ENCODE data around the gene SENP1.

The SENP1 gene

DNA sequence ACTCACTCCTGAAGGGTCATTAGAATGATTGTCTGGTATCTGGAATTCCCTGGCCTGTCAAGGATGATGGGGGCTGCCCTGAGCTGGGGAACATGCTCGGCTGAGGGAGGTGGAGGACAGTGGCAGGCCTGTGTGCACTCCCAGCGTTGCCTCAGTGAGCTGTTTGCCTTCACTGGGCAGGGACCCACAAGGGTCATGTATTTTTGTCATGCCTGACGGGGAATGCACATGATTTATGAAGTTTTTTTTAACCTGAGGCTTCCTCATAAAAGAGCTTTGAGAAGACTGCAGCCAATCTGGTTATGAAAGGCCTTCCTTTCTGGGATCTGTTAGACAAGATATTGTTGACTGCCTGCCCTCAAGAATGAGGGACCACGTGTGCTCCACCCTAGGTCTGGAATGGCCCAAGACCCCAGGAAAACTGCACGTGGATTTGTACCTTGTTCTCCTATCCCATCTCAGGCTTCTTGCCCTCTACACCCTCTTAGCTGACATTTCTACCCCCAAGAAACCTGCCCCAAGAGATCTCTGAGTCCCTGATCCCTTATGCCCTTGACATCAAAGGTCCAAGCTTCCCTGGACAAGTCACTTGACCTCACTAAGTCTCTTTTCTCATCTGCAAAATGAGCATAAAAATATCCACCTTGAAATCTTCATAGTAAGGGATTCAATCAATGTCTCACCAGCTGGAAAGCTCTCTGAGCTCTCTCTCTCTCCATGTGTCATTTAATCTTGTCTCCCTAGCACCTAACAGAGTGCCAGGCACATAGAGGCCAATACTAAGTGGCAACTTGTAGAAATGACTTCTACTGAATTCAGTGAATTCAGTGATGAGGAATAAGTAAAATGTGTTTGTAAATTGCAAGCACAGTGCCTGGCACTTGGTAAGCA lies 77.1 kb downstream of the SENP1 start:
- no peaks in the 10 kb centered on the region for H3K27me3 ChIP-seq
- peaks cover 31 to 42% (median 38%) of the 10 kb centered on the region in 10 experiments for H3K4me1 ChIP-seq

GRCh38 chr12:48027183-48028002 lies 78.5 kb downstream of the SENP1 start:
- TF ChIP-seq Cebpa-rat (IDR thresholded peaks at IDR 0.05): no peak
- H3K9ac ChIP-seq: peak overlapping the region in 5 of 11 experiments; percentile 7 to 34 (median 13); a peak in 6 of 22 replicates
- H3K4me3 ChIP-seq: no peak overlapping the region
- no peaks in the 10 kb centered on the region for H3K36me3 ChIP-seq
- H3K27ac ChIP-seq: peak overlapping the region in 2 of 11 experiments; percentile 9 to 26; a peak in 2 of 22 replicates
- H3K4me2 ChIP-seq: peak overlapping the region; percentile 7 to 86 (median 65); a peak in 21 of 22 replicates
- peaks cover 31 to 42% (median 38%) of the 10 kb centered on the region in 10 experiments for H3K4me1 ChIP-seq
- no peaks in the 10 kb centered on the region; a peak in 1 of 22 replicates for H4K20me1 ChIP-seq
- no peaks in the 10 kb centered on the region for H3K27me3 ChIP-seq
- H3K9me3 ChIP-seq (replicated peaks in 1 of 11): no peaks in the 10 kb centered on the region

More for the DNA sequence above, 77.1 kb downstream of the SENP1 start:
- Histone ChIP-seq H3K36me3 (no peaks in the 10 kb centered on the region), H3K4me3 (no peak overlapping the region), H4K20me1 (no peaks in the 10 kb centered on the region; a peak in 1 of 22 replicates), H3K9me3 (replicated peaks in 1 of 11) (no peaks in the 10 kb centered on the region), H3K9ac (no peak overlapping the region), H3K4me2 (peak overlapping the region; percentile 14 to 86 (median 62); a peak in 20 of 22 replicates), H3K27ac (no peak overlapping the region)
- TF ChIP-seq Cebpa-rat (IDR thresholded peaks at IDR 0.05): no peak

GRCh38 chr12:48026060-48026827 lies 79.6 kb downstream of the SENP1 start:
- Histone ChIP-seq H3K36me3 (no peaks in the 10 kb centered on the region), H3K27me3 (no peaks in the 10 kb centered on the region), H3K27ac (no peak overlapping the region), H3K4me2 (peak overlapping the region in 7 of 11 experiments; percentile 61 to 86 (median 75); a peak in 14 of 22 replicates), H4K20me1 (no peaks in the 10 kb centered on the region; a peak in 1 of 22 replicates), H3K9ac (no peak overlapping the region), H3K4me1 (peaks cover 31 to 42% (median 38%) of the 10 kb centered on the region in 10 experiments), H3K9me3 (replicated peaks in 1 of 11) (no peaks in the 10 kb centered on the region), H3K4me3 (no peak overlapping the region)
- no peak for TF ChIP-seq Cebpa-rat (IDR thresholded peaks at IDR 0.05)

GRCh38 chr12:48025281-48025680 lies 80.6 kb downstream of the SENP1 start:
- no peaks in the 10 kb centered on the region; a peak in 1 of 22 replicates for H4K20me1 ChIP-seq
- no peaks in the 10 kb centered on the region for H3K9me3 ChIP-seq (replicated peaks in 1 of 11)
- H3K9ac ChIP-seq: no peak overlapping the region
- no peak overlapping the region for H3K27ac ChIP-seq
- no peak for TF ChIP-seq Cebpa-rat (IDR thresholded peaks at IDR 0.05)
- no peak overlapping the region for H3K4me3 ChIP-seq
- no peaks in the 10 kb centered on the region for H3K36me3 ChIP-seq
- H3K27me3 ChIP-seq: no peaks in the 10 kb centered on the region
- no peak overlapping the region for H3K4me2 ChIP-seq
- H3K4me1 ChIP-seq: peaks cover 29 to 41% (median 37%) of the 10 kb centered on the region in 10 experiments

DNA sequence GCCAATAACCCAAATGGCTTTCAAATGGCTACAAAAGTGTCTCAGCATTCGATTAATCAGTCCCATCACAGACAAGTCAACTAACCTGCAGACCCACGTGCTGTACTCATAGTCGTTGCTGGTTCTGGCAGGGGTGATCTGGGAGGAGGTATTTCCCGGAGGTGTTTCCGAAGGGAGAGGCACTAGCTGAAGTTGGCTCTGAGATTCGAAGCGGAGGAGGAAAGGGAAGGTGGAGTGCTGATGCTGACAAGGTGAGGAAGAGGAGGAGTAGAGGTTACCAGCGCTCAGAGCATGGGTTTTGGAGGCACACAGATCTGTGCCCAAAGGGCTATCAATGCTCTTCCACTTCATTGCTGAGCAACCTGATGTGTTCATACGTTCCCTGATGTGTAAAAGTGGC lies 81.1 kb downstream of the SENP1 start:
- Histone ChIP-seq H3K27ac (no peak overlapping the region), H3K27me3 (no peaks in the 10 kb centered on the region), H3K9ac (no peak overlapping the region), H3K4me3 (no peak overlapping the region), H3K36me3 (no peaks in the 10 kb centered on the region), H3K4me1 (peaks cover 23 to 37% (median 33%) of the 10 kb centered on the region in 10 experiments), H3K9me3 (replicated peaks in 1 of 11) (no peaks in the 10 kb centered on the region), H4K20me1 (no peaks in the 10 kb centered on the region; a peak in 1 of 22 replicates), H3K4me2 (no peak overlapping the region)
- no peak for TF ChIP-seq Cebpa-rat (IDR thresholded peaks at IDR 0.05)

DNA sequence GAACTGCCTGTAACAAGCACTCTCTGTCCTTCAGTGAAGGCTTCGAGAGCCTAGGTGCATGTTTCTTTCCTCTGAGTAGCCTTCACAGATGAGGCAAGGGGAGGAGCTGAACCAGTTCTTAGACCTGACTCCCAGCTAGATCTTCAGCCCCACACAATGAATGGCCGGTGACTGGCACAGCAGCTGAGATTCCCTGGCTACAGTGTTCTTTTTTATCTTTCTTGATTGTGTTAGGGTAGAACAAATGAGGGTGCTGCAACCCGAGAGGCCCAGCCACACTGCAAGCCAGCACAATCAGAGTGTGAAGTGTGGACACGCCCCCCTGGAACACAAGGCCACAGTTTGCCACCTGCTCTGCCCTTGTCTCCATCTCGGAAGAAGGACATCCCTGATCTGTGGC lies 82.5 kb downstream of the SENP1 start:
- Histone ChIP-seq H3K9ac (no peak overlapping the region), H3K4me2 (no peak overlapping the region), H3K4me3 (no peak overlapping the region), H3K36me3 (no peaks in the 10 kb centered on the region), H3K9me3 (replicated peaks in 1 of 11) (no peaks in the 10 kb centered on the region), H3K27me3 (no peaks in the 10 kb centered on the region), H3K27ac (no peak overlapping the region), H3K4me1 (peaks cover 10 to 24% (median 20%) of the 10 kb centered on the region in 10 experiments; a peak in 18 of 20 replicates), H4K20me1 (no peaks in the 10 kb centered on the region)
- no peak for TF ChIP-seq Cebpa-rat (IDR thresholded peaks at IDR 0.05)

DNA sequence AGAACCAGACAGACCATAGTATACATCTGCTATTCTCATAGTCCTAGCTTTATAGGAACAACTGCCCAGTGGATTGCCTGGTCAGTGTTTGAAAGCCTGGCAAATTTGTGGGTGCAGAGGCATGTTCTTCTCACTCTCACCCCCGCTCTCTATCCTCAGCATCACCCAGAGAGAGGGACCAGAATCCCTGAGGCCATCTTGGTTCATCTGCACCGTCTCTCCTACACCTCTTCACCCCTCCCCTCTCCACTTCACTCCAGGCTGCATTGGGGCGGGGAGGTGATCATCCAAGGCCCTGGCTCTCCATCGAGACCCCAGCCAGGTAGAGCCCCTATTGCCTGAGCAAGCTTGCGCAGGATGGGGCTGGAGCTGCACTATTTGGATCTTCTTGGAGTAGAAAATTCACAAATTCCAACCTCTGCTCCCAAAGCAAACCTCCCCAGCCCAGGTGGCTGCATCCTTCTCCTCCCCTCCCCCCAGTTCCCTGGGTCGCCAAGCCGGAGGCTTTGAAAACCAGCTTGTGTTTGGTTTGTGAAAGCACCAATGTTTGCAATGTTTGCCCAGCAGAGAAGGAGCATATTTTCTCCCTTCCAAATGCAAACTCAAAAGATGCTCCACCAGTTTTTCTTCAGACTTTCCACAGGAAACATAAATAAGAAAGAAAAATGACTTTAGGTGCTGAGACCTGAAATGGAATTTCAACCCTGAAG lies 83.0 kb downstream of the SENP1 start:
- Histone ChIP-seq H3K27ac (no peak overlapping the region), H3K9ac (no peak overlapping the region), H3K27me3 (no peaks in the 10 kb centered on the region), H3K4me1 (peaks cover 9 to 18% (median 14%) of the 10 kb centered on the region in 10 experiments; a peak in 18 of 20 replicates), H4K20me1 (no peaks in the 10 kb centered on the region), H3K9me3 (replicated peaks in 1 of 11) (no peaks in the 10 kb centered on the region), H3K36me3 (no peaks in the 10 kb centered on the region), H3K4me2 (no peak overlapping the region), H3K4me3 (no peak overlapping the region)
- TF ChIP-seq Cebpa-rat (IDR thresholded peaks at IDR 0.05): no peak

GRCh38 chr12:48022180-48022521 lies 83.7 kb downstream of the SENP1 start:
- no peak overlapping the region for H3K4me3 ChIP-seq
- no peak overlapping the region for H3K9ac ChIP-seq
- no peak overlapping the region for H3K4me2 ChIP-seq
- H3K9me3 ChIP-seq (replicated peaks in 1 of 11): no peaks in the 10 kb centered on the region
- H3K4me1 ChIP-seq: peaks cover 3 to 12% (median 7%) of the 10 kb centered on the region in 10 experiments; a peak in 18 of 20 replicates
- no peak for TF ChIP-seq Cebpa-rat (IDR thresholded peaks at IDR 0.05)
- no peaks in the 10 kb centered on the region for H3K36me3 ChIP-seq
- H3K27ac ChIP-seq: no peak overlapping the region
- H4K20me1 ChIP-seq: no peaks in the 10 kb centered on the region
- no peaks in the 10 kb centered on the region for H3K27me3 ChIP-seq
